Mononuclear cell (primary cell): Measurements from ENCODE around the gene NFKBIZ. TPM values are rescaled to one million over a fixed set of nuclear protein-coding genes. Genes with fewer than 3 reads are reported as not detected.
"Not testable (repeated sequence)": the region's sequence is repeated elsewhere in the genome, so short reads cannot be mapped to it uniquely, and the experiment has no call there.

ENCODE experiments used
- H3K27me3 ChIP-seq: 2 replicates; pipeline ENCODE4 v1.6.0; 2011; ENCODE audit warnings: low read length, control low read depth; ENCODE audit not compliant: insufficient read depth
- H3K4me1 ChIP-seq: 2 replicates; pipeline ENCODE4 v1.5.1; 2011; ENCODE audit warnings: mild to moderate bottlenecking, low read length, control low read depth; ENCODE audit not compliant: insufficient read depth
- H3K4me3 ChIP-seq: 2 replicates; pipeline ENCODE4 v1.5.1; 2011; ENCODE audit warnings: mild to moderate bottlenecking, low read length, moderate library complexity
- H3K9me3 ChIP-seq: 2 replicates; pipeline ENCODE4 v1.5.1; 2011; ENCODE audit warnings: low read depth, mild to moderate bottlenecking, control low read depth, low read length
- total RNA-seq: library from RNA; depleted of rRNA; stranded (reverse); fragments of >200 nt; gene quantifications from one replicate; pipeline ENCODE4 v1.2.3, GENCODE V29; 2012

The NFKBIZ gene
- total RNA-seq, 1 donor, result 1,930 TPM

DNA sequence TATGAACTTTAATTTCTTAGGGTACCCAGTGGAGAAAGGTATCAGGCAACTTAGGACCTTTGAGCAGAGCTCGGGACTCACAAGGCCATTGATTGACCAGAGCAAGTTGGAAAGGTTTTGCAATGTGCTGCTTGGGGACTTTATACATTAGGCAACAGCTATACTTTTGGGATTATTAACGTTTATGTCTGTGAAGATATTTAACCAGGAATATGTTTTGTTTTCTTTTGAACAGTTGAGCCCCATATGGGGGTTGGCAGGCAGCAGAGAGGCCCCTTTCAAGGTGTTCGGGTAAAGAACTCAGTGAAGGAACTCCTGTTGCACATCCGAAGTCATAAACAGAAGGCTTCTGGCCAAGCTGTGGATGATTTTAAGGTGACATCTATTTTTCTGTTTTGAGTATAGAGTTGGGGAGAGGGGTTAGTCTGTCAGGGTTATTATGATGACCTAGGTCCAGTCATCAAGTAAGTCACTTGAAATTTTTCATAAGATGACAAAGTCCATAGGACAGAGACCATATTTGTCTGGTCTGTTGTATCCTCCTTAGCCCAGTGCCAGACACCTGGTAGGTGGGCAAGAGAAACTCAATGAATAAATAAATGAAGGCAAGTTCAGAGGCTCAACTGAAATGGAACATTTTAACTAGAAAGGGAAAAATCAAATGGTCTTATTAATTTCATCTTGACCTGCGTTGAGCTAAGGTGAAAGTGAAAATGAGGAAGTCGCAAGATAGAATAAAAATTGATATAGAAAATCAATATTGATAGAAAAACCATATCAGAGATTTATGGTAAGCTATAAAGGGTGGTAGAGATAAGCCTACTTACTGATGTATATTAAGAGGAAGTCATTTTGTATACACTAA is 2.8 kb downstream of the NFKBIZ start:
- H3K4me1 ChIP-seq, result peaks cover 56% of the 10 kb centered on the region
- no peaks in the 10 kb centered on the region for H3K27me3 ChIP-seq
- no peaks in the 10 kb centered on the region for H3K9me3 ChIP-seq
- H3K4me3 ChIP-seq, result peak overlapping the region; percentile 99

DNA sequence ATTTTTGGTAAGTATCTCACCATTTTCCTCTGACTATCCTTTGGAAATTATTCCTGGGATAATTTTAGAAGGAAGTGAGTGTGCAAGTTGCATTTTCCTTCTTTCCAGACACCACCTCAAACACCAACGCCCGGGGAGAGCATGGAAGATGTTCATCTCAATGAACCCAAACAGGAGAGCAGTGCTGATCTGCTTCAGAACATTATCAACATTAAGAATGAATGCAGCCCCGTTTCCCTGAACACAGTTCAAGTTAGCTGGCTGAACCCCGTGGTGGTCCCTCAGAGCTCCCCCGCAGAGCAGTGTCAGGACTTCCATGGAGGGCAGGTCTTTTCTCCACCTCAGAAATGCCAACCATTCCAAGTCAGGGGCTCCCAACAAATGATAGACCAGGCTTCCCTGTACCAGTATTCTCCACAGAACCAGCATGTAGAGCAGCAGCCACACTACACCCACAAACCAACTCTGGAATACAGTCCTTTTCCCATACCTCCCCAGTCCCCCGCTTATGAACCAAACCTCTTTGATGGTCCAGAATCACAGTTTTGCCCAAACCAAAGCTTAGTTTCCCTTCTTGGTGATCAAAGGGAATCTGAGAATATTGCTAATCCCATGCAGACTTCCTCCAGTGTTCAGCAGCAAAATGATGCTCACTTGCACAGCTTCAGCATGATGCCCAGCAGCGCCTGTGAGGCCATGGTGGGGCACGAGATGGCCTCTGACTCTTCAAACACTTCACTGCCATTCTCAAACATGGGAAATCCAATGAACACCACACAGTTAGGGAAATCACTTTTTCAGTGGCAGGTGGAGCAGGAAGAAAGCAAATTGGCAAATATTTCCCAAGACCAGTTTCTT is 3.9 kb downstream of the NFKBIZ start:
- Histone ChIP-seq H3K4me3 (no peak overlapping the region), H3K9me3 (no peaks in the 10 kb centered on the region), H3K4me1 (peaks cover 50% of the 10 kb centered on the region), H3K27me3 (no peaks in the 10 kb centered on the region)

GRCh38 chr3:101853982-101854381 is 4.7 kb downstream of the NFKBIZ start:
- H3K27me3 ChIP-seq, result no peaks in the 10 kb centered on the region
- no peak overlapping the region for H3K4me3 ChIP-seq
- H3K4me1 ChIP-seq, result peaks cover 46% of the 10 kb centered on the region
- H3K9me3 ChIP-seq, result no peaks in the 10 kb centered on the region

- no peaks in the 10 kb centered on the region for H3K27me3 ChIP-seq
- no peak overlapping the region for H3K4me3 ChIP-seq
- peaks cover 46% of the 10 kb centered on the region for H3K4me1 ChIP-seq
- no peaks in the 10 kb centered on the region for H3K9me3 ChIP-seq
These were observed 5.4 kb downstream of the NFKBIZ start for GRCh38 chr3:101854608-101855304.

DNA sequence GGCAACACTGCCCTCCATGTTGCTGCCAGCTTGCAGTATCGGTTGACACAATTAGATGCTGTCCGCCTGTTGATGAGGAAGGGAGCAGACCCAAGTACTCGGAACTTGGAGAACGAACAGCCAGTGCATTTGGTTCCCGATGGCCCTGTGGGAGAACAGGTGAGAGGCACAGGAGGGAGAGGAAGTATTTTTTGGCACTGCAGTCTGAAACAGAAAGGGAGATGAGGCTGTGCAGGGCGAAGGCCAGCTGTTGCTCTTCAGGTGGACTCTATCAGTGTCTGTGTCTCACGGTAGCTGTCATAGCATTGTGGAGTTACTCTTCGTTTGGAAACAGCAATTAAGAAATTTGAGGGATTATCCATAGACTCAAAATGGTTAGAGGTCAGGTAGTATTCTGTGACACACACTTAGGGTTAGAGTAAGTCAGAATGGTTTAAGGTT is 8.0 kb downstream of the NFKBIZ start:
- Histone ChIP-seq H3K4me3 (no peak overlapping the region), H3K27me3 (no peaks in the 10 kb centered on the region), H3K4me1 (peaks cover 37% of the 10 kb centered on the region), H3K9me3 (no peaks in the 10 kb centered on the region)

DNA sequence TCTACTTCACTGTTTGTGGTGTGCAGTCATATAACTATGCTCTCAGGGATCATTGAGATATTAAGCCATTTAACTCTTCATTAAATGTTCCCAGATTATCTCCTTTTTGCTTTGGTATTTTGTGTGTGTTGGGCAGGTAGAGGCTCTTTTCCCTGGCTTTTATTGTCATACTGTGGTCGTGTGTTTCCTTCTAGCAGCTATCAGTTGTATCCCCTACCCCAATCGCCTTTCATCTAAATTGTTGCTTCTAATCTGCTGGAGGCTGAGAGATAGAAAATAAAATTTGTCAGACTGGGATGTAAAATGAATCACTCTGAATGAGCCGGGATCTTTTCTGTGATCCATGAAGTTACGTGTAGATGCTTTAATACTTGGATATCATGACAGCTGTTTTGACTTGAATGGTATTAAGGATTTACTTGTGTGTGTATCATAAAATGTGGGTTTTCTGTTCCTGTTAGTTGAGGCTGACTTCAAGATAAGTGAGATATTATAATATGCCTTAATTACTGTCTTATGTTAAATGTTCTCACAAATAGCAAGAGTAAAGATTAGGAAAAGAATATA is 9.2 kb downstream of the NFKBIZ start:
- Histone ChIP-seq H3K9me3 (no peaks in the 10 kb centered on the region), H3K4me1 (peaks cover 27% of the 10 kb centered on the region), H3K27me3 (no peaks in the 10 kb centered on the region), H3K4me3 (no peak overlapping the region)

GRCh38 chr3:101859882-101860448 is 10.7 kb downstream of the NFKBIZ start:
- no peaks in the 10 kb centered on the region for H3K27me3 ChIP-seq
- H3K4me3 ChIP-seq, result no peak overlapping the region
- no peaks in the 10 kb centered on the region for H3K9me3 ChIP-seq
- peaks cover 19% of the 10 kb centered on the region for H3K4me1 ChIP-seq

GRCh38 chr3:101861212-101861788 is 12.0 kb downstream of the NFKBIZ start:
- Histone ChIP-seq H3K9me3 (no peaks in the 10 kb centered on the region), H3K27me3 (no peaks in the 10 kb centered on the region), H3K4me1 (peaks cover 12% of the 10 kb centered on the region), H3K4me3 (no peak overlapping the region)

DNA sequence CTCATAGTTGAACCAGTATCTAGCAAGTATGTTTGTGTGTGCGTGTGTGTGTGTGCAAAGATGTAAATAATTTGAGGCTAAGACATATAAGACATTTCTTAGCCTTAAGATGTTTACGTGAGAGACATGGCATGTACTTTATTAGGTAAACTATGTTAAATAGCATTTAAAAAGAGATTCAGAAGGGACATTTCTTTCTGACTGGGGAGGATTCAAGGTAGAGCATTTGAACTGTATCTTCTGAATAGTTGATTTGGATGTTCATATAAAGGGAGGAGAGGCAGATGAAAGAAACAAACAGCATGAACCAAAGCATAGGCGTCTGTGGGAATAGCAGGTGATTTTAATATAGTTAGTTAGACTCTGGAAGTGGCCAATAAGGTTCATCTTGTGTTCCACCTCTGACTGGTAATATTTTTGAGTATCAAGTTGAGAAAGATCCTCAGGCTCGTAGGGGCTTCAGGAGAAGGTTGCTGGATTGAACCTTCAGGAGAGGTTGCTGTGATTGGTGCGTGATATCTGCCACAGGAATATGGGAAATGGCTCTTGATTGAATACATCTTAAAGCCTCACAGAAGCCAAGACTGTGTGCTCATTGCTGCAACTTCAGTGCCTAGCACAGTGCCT is 12.6 kb downstream of the NFKBIZ start:
- peaks cover 10% of the 10 kb centered on the region for H3K4me1 ChIP-seq
- no peaks in the 10 kb centered on the region for H3K27me3 ChIP-seq
- H3K4me3 ChIP-seq, result no peak overlapping the region
- no peaks in the 10 kb centered on the region for H3K9me3 ChIP-seq

- Histone ChIP-seq H3K4me3 (no peak overlapping the region), H3K27me3 (no peaks in the 10 kb centered on the region), H3K4me1 (peaks cover 4% of the 10 kb centered on the region), H3K9me3 (no peaks in the 10 kb centered on the region)
These were observed 13.3 kb downstream of the NFKBIZ start for GRCh38 chr3:101862416-101863165.

GRCh38 chr3:101864926-101865325 is 15.6 kb downstream of the NFKBIZ start:
- peaks cover 10% of the 10 kb centered on the region for H3K4me1 ChIP-seq
- H3K4me3 ChIP-seq, H3K9me3 ChIP-seq, H3K27me3 ChIP-seq: not testable (repeated sequence)

GRCh38 chr3:101865751-101866509 is 16.6 kb downstream of the NFKBIZ start:
- Histone ChIP-seq H3K4me3 (no peak overlapping the region), H3K27me3 (no peaks in the 10 kb centered on the region), H3K9me3 (no peaks in the 10 kb centered on the region), H3K4me1 (peaks cover 10% of the 10 kb centered on the region)

DNA sequence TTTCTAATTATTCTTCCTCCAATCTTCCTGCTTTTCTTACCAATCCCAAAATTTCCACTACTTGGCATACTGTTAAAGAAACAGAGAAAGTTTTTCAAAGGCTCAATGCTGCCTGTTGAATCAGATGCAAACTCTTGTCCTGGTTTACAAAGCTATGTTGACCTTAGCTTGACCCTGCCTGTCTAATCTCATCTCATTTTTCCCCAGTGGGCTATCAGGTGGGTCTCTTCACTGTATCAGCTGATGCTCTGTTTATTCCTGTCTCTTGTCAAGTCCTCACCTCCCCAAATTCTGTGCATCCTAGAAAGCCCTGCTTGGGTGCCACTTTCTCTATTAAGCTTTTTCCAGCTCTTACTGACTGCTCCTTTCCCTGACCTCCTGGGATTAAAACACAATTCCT is 18.2 kb downstream of the NFKBIZ start:
- no peaks in the 10 kb centered on the region for H3K9me3 ChIP-seq

More for the DNA sequence above, 18.2 kb downstream of the NFKBIZ start:
- Histone ChIP-seq H3K4me1 (peaks cover 15% of the 10 kb centered on the region), H3K4me3 (no peak overlapping the region), H3K27me3 (no peaks in the 10 kb centered on the region)
